ENCODE data around the gene B4GALNT3. TPM values are rescaled to one million over a fixed set of nuclear protein-coding genes. Genes with fewer than 3 reads are reported as not detected.
A peak's percentile ranks its signal among the peaks of the same experiment; 100 is the strongest.

Gene B4GALNT3
- total and polyA plus RNA-seq, 2 of the 13 experiments (the other 11 are each of a cell fraction or from before 2014, with no cell fraction given) = 3.2 to 4.4 TPM

DNA sequence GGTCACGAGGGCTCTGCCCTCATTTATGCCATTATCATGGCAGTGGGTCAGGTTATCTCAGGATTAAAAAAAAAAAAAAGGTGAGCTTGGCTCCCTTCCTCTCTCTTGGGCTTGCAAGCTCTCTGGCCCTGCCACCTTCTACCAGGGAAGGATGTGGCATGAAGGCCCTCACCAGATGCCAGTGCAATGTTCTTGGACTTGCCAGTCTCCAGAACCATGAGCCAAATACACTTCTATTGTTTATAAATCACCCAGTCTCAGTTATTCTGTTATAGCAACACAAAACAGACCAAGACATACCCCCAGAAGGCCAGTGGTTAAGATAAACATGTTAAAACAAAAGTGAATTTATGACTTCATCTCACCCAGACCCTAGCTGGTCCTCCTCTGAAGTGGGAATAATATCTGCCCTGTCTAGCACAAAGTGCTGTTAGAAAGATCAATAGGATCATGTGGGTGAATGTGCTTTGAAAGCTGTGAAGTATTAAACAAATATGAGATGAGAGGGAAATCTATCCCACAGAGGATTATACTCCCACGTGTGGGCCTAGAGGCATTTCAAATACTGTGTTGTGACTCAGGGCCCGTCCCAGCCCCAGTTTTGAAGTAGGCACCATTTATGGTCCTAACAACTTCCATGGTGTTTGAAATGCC lies 114.9 kb downstream of the B4GALNT3 start (continued):
- TF ChIP-seq NCOR1 (IDR thresholded peaks at IDR 0.05; ENCODE audit: borderline replicate concordance, low read length) = peak; percentile 44; the same call in 1 of the 2 replicates
- TF ChIP-seq PHF5A (CRISPR knock-in tag; IDR thresholded peaks at IDR 0.05; ENCODE audit: low read depth, unreplicated experiment) = no peak
- TF ChIP-seq MAFF (IDR thresholded peaks at IDR 0.05; ENCODE audit: low read depth, low read length) = no peak
- peak; percentile 79 for TF ChIP-seq TCF7 (IDR thresholded peaks at IDR 0.05; ENCODE audit: low read depth)
- TF ChIP-seq KDM5A (IDR thresholded peaks at IDR 0.05; ENCODE audit: borderline replicate concordance, low read length) = no peak
- no peak for TF ChIP-seq ZNF768 (CRISPR knock-in tag; IDR thresholded peaks at IDR 0.05)
- TF ChIP-seq, protein P1, sequence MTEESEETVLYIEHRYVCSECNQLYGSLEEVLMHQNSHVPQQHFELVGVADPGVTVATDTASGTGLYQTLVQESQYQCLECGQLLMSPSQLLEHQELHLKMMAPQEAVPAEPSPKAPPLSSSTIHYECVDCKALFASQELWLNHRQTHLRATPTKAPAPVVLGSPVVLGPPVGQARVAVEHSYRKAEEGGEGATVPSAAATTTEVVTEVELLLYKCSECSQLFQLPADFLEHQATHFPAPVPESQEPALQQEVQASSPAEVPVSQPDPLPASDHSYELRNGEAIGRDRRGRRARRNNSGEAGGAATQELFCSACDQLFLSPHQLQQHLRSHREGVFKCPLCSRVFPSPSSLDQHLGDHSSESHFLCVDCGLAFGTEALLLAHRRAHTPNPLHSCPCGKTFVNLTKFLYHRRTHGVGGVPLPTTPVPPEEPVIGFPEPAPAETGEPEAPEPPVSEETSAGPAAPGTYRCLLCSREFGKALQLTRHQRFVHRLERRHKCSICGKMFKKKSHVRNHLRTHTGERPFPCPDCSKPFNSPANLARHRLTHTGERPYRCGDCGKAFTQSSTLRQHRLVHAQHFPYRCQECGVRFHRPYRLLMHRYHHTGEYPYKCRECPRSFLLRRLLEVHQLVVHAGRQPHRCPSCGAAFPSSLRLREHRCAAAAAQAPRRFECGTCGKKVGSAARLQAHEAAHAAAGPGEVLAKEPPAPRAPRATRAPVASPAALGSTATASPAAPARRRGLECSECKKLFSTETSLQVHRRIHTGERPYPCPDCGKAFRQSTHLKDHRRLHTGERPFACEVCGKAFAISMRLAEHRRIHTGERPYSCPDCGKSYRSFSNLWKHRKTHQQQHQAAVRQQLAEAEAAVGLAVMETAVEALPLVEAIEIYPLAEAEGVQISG (CRISPR knock-in tag; IDR thresholded peaks at IDR 0.05) = no peak
- TF ChIP-seq, protein P2, sequence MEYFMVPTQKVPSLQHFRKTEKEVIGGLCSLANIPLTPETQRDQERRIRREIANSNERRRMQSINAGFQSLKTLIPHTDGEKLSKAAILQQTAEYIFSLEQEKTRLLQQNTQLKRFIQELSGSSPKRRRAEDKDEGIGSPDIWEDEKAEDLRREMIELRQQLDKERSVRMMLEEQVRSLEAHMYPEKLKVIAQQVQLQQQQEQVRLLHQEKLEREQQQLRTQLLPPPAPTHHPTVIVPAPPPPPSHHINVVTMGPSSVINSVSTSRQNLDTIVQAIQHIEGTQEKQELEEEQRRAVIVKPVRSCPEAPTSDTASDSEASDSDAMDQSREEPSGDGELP (IDR thresholded peaks at IDR 0.05; ENCODE audit: borderline replicate concordance, low read depth) = no peak
- TF ChIP-seq AHR (CRISPR knock-in tag; IDR thresholded peaks at IDR 0.05) = no peak
- TF ChIP-seq, protein P3, sequence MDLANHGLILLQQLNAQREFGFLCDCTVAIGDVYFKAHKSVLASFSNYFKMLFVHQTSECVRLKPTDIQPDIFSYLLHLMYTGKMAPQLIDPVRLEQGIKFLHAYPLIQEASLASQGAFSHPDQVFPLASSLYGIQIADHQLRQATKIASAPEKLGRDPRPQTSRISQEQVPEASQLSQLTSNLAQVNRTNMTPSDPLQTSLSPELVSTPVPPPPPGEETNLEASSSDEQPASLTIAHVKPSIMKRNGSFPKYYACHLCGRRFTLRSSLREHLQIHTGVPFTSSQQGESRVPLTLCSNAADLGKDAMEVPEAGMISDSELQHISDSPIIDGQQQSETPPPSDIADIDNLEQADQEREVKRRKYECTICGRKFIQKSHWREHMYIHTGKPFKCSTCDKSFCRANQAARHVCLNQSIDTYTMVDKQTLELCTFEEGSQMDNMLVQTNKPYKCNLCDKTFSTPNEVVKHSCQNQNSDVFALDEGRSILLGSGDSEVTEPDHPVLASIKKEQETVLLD (CRISPR knock-in tag; IDR thresholded peaks at IDR 0.05; ENCODE audit: low read depth) = no peak
- TF ChIP-seq, protein P4, sequence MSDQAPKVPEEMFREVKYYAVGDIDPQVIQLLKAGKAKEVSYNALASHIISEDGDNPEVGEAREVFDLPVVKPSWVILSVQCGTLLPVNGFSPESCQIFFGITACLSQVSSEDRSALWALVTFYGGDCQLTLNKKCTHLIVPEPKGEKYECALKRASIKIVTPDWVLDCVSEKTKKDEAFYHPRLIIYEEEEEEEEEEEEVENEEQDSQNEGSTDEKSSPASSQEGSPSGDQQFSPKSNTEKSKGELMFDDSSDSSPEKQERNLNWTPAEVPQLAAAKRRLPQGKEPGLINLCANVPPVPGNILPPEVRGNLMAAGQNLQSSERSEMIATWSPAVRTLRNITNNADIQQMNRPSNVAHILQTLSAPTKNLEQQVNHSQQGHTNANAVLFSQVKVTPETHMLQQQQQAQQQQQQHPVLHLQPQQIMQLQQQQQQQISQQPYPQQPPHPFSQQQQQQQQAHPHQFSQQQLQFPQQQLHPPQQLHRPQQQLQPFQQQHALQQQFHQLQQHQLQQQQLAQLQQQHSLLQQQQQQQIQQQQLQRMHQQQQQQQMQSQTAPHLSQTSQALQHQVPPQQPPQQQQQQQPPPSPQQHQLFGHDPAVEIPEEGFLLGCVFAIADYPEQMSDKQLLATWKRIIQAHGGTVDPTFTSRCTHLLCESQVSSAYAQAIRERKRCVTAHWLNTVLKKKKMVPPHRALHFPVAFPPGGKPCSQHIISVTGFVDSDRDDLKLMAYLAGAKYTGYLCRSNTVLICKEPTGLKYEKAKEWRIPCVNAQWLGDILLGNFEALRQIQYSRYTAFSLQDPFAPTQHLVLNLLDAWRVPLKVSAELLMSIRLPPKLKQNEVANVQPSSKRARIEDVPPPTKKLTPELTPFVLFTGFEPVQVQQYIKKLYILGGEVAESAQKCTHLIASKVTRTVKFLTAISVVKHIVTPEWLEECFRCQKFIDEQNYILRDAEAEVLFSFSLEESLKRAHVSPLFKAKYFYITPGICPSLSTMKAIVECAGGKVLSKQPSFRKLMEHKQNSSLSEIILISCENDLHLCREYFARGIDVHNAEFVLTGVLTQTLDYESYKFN (CRISPR knock-in tag; conservative IDR thresholded peaks at IDR 0.05) = peak; percentile 39
- TF ChIP-seq KAT8 (CRISPR knock-in tag; IDR thresholded peaks at IDR 0.05) = no peak
- TF ChIP-seq PRPF4 (IDR thresholded peaks at IDR 0.05; ENCODE audit: low read depth, low read length, poor library complexity, severe bottlenecking) = no peak
- TF ChIP-seq SALL1 (CRISPR knock-in tag; IDR thresholded peaks at IDR 0.05) = 0 out of 2 replicates have a peak, but pooled peaks have one; percentile 15
- TF ChIP-seq ZFAT (CRISPR knock-in tag; conservative IDR thresholded peaks at IDR 0.05) = no peak
- TF ChIP-seq MAF1 (CRISPR knock-in tag; IDR thresholded peaks at IDR 0.05; ENCODE audit: borderline replicate concordance) = no peak
- TF ChIP-seq ZNF564 (CRISPR knock-in tag; IDR thresholded peaks at IDR 0.05) = peak; percentile 100
- no peak for TF ChIP-seq CC2D1A (CRISPR knock-in tag; IDR thresholded peaks at IDR 0.05)
- no peak for TF ChIP-seq AGO1 (IDR thresholded peaks at IDR 0.05; ENCODE audit: low read depth, low read length, poor library complexity, severe bottlenecking)
- TF ChIP-seq ATM (IDR thresholded peaks at IDR 0.05; ENCODE audit: borderline replicate concordance) = no peak
- TF ChIP-seq SMAD9 (CRISPR knock-in tag; IDR thresholded peaks at IDR 0.05) = no peak
- TF ChIP-seq CBFB (CRISPR knock-in tag; IDR thresholded peaks at IDR 0.05) = no peak
